GM18511 (cell line): ENCODE results near the gene ATP11C.
"Not testable (repeated sequence)": the region's sequence is repeated elsewhere in the genome, so short reads cannot be mapped to it uniquely, and the experiment has no call there.

Experiments
- ATAC-seq: cut with Tn5 transposase; IDR thresholded peaks from one replicate; pipeline ENCODE4 v1.9.1; 2021; ENCODE audit warnings: mild to moderate bottlenecking, moderate library complexity; ENCODE audit not compliant: unreplicated experiment

ATP11C gene

DNA sequence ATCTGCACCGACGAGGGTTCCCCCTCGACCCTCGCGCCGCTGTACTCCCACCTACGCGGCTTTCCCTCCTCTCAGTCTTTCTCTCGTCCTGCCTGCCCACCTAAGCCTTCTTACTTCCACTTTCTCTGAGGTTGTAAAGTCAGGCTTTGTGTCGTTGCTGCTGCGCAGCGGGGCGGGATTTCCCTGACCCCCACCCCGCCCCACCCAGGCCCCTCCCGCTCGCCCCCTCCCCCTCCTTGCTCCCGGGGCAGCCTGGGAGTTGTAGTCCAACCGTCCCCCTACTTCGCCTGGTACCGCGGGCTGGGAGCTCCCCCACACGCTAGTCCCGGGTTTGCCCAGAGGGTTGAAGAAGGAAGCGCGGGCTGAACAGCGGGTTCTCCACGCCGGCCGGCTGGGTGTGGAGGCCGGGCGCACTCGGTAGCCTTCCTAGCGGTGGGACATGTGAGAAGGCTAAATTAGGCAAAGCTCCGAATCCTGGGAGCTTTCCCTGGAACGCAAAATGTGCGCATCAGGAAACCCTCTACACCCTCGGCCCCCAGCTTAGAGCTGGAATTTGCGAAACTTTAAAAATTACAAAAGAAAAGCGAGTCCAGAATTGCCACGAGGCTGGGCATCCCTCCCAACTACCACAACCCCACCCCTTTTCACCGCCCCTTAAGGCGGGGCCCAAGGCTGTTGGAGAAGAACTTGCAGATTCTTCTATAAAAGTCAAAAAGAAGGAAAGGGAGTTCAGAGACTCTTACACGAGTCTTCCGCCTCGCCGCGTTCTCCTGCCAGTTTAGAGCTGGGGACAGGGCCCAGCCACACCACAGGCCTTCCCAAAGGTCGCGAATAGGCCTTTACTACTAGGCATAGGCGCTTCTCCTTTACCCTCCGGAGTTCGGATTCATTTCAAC, at the start of gene ATP11C:
Gene ATP11C (minus strand): TSS at position 153 of the 896 bp plus-strand sequence. CDS start 1,011 bp downstream, outside the sequence.
- peak; percentile 79 for ATAC-seq

DNA sequence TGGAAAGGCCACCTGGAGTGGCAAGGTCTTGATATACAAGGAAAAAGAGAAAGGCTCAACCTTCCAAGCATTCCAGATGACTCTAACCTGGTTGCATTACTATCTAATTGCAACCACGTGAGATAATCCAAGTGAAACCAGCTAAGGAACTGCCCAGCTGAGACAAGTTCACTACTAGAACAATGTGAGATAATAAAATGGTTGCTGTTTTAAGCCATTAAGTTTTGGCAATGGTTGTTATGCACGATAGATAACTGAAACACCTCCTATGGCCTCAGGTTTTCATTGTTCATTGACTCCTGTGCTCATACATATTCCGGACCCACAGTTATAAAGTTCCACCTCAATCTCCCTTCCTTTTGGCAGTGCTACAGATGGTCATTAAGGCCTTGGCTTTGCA, 41.6 kb upstream of the ATP11C start:
- no peak for ATAC-seq

DNA sequence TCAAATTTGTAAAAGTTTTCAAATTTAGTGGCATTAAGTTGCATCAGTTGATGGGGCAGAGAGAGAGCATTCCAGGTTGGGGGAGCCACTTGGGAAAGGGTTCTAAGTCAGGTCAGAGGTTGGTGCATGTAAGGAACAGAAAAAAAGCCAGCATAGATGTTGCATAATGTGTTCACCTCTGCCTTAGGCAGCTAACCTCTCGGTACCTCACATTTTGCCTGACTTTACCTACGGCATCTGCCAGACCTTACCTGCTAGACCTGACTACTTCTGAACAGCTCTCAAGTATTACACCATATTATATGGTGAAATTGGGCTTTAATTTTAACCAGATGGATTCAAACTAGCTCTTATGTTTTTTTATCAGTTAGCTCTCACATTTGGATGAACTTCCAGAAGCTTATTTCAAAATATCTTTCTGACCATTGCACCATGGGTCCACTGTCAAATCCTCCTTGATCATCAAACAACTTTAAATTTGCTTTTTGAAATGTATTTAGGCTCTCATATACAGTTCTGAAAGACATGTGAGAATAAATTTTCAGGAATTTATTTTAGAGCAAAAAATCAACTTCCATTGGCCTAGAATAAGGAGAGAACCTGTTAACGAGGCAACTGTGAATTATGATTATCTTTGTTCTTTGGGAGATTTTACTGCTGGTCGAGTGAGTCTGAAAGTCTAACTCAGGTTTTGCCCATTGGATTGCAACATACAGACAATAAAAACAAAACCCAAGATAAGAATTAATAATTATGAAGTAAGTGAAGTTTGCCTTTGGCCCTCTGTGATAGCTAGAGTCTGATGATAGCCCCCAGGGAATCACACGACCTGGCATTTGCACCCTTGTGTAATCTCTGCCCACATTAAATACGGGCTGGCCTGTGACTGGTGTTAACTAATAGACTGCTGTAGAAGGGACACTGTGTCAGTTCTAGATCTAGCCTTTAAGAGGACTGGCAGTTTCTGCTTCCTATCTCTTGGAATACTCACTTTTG, 40.1 kb upstream of the ATP11C start:
- no peak for ATAC-seq

DNA sequence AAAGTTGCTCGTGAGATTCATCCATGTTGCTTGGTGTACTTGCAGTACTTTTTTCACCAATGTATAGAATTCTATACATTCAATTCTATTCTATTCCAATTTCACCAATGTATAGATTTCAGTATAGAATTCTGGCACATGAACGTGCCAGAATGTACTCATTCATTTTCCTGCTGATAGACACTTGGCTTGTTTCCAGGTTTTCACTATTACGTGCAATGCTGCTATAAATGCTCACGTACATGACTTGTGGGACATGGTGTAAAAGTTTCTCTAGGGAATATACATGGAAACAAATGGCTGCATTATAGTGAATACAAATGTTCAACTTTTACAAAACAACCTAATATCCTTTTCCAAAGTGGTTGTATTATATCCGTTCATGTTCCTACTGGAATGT, 39.3 kb upstream of the ATP11C start:
- ATAC-seq, result no peak

DNA sequence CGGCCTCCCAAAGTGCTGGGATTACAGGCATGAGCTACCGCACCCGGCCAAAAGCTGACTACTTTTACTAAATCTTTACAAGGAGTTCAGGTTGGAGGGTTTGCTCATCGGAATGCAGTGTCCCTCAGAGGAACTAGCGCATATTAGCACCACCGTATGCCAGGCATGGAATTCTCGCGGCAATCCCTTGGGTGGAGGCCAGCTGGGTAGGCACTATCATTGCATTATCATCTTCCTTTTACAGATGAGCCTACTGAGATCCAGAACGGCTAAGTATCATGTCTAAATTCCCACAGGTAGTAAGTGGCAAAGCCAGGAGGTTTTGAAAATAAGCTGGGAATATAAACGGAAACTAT, 38.5 kb upstream of the ATP11C start:
- ATAC-seq, result no peak

- ATAC-seq, result no peak
Observed at GRCh38 chrX:139969286-139969685, 36.4 kb upstream of the ATP11C start.

- ATAC-seq, result no peak
Observed at GRCh38 chrX:139967750-139968149, 34.9 kb upstream of the ATP11C start.

DNA sequence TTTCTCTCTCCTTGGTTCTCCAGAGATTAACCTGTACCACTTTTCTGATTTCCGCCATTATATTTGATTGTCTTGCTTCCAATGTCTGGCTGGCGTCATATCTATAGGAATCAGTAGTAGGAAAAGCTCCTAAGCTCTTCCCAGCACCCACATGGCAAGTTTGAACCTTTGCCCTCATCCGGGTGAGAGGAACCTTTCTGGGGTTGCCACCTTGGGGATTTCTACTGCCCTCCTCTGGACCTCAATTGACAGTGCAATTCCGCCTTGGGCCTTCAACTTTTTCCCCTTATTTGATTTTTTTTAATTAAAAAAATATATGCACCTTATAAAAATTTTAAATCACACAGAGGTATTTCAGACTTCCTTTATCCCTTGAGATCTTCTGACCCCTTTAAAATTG, 34.4 kb upstream of the ATP11C start:
- no peak for ATAC-seq

GRCh38 chrX:139966159-139966558, 33.3 kb upstream of the ATP11C start:
- not testable (repeated sequence) for ATAC-seq

DNA sequence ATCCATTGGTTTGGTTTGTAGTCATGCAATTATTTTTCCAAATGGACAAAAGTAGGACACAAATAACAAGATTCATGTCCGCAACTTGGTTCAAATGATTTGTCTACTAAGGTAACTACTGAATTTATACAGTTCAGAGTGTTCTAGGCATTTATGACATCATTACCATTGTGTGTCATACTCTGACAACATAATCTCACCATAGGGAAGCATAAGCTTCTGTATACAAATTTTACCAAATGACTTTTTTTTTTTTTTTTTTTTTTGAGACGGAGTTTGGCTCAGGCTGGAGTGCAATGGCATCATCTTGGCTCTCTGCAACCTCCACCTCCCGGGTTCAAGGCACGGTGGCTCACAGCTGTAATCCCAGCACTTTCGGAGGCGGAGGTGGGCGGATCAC, 32.6 kb upstream of the ATP11C start, which contains the start of gene CXorf66:
Gene CXorf66 (minus strand): TSS at position 101 of the 400 bp plus-strand sequence. CDS start 25 bp downstream, at position 76.
- no peak for ATAC-seq

DNA sequence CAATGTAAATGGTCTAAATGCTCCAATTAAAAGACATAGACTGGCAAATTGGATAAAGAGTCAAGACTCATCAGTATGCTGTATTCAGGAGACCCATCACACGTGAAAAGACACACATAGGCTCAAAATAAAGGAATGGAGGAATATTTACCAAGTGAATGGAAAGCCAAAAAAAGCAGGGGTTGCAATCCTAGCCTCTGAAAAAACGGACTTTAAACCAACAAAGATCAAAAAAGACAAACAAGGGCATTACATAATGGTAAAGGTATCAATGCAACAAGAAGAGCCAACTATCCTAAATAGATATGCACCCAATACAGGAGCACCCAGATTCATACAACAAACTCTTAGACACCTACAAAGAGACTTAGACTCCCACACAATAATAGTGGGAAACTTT, 28.2 kb upstream of the ATP11C start:
- ATAC-seq, result not testable (repeated sequence)

- ATAC-seq, result no peak
Observed at GRCh38 chrX:139949703-139950102, 16.9 kb upstream of the ATP11C start.

DNA sequence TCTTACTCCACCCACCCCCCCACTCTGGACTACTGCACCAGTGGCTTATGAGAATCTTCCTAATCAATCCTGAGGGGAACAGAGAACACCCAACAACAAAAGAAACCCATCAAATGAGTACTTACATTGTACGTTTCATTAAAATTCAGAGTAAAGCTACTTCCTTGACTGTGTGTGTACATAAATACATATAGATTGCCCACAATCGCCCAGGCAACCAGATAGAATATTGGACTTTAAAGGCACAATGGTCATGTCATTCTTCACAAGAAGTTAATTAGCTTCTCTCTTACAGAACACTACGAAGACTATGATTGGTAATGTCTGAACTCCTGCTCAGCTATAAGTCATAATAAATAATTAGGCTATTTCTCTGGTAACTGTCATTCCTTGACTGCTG, 12.2 kb upstream of the ATP11C start:
- no peak for ATAC-seq

- ATAC-seq, result no peak
Observed at GRCh38 chrX:139936259-139936658, 3.4 kb upstream of the ATP11C start.

DNA sequence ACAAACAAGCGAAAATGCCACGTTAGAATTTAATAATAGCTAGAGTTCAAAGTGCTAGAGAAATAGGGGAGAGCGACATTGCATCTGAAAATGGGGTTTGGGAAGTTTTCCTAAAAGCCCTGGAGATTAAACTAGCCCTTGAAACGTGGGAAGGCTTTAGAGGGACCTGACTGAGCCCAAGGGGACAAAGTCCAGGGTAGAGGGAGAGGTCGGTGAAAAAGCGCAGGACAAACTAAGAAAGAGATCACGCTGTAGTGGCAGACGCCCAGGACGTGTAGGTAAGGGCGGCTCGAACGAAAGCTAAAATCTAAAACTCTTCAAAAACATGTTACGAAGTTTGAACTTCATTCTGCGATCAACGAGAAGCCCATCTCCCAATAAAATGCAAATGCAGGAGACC, 1.1 kb upstream of the ATP11C start:
- no peak for ATAC-seq

- peak; percentile 47 for ATAC-seq
Observed at GRCh38 chrX:139932073-139932900, 566 bp downstream of the ATP11C start.

- ATAC-seq, result peak; percentile 0
Observed at GRCh38 chrX:139931646-139932072, 1.2 kb downstream of the ATP11C start.

DNA sequence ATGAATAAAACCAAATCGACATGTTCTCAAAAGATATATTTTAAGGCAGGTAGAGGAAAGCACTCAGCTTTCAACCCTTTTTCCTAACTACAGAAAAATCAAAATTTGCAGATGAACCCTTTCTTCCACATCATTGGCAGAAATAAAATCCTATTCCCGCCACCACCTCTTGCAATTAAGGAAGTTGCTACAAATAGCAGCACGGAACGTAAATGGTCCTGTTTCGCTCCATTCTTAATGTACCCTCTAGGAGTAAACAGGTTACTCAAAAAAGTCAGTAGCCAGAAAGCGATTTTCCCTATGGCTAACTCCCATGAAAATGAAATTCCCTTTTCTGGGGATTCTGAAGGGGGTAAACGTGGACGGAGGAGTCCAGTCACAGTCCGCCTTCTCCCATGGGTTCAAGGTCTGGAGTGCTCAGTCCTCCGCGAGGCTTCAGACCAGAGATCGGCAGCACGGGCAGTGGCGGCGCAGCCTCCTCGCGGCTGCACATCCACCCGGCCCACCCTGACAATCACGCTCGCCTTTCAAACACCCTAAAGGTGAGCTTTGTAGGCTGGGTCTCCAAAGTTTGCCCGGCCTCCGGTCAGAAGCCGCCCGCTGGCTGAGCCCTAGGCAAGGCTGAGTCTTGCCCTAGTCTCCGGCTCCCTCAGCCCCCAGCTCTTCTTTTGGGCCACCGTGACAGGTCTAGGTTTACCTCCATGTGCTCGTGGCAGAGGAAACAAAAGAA, 1.8 kb downstream of the ATP11C start:
- ATAC-seq, result peak; percentile 12

- no peak for ATAC-seq
Observed at GRCh38 chrX:139930401-139930800, 2.5 kb downstream of the ATP11C start.

GRCh38 chrX:139929876-139930275, 3.0 kb downstream of the ATP11C start:
- ATAC-seq, result no peak
